GM19455 (cell line): ENCODE data around the gene DHCR24.
A peak's percentile ranks its signal among the peaks of the same experiment; 100 is the strongest.

ENCODE experiments used
- ATAC-seq: cut with Tn5 transposase; IDR thresholded peaks from one replicate; pipeline ENCODE4 v1.9.1; 2021; ENCODE audit not compliant: unreplicated experiment

Gene DHCR24

GRCh38 chr1:54804471-54805132 is 82.4 kb downstream of the DHCR24 start:
- no peak for ATAC-seq

GRCh38 chr1:54803761-54804470 is 83.1 kb downstream of the DHCR24 start:
- ATAC-seq: no peak

- peak; percentile 81 for ATAC-seq
These were observed 85.9 kb downstream of the DHCR24 start, which contains the start of gene TTC22 for GRCh38 chr1:54800899-54801759. TTC22 (minus strand) TSS chr1:54801323; CDS start chr1:54801163, 160 bp downstream.

GRCh38 chr1:54800041-54800898 is 86.7 kb downstream of the DHCR24 start:
- ATAC-seq: no peak
